Measurements from ENCODE around the gene ATPAF1.
"Not testable (repeated sequence)": the region's sequence is repeated elsewhere in the genome, so short reads cannot be mapped to it uniquely, and the experiment has no call there.

The ATPAF1 gene

DNA sequence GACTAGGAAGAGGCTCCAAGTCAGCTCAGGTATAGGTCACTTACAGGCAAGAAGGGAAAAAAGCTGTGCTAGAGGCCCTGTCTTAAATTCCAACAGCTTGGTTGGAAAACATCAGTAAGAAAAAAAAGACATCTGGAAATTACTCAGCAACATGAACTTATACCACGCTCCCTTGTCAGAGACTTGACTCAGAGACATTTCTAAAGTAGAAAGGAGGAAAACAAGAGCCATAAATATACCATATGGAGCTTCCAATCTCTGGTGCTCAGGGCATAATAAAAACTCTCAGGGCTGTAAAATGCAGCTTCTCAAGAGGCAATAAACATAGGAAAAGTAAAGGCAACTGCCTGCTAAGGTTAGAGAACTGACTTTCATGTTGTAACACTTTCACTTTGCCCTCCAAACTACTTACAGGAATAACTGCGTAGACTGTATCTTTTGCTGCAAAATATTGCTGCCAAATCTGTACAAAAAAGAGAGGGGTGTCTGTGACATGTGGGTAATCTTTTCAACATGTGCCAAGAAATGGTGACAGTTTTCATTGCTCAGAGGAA, 14.7 kb downstream of the ATPAF1 start:
- Histone ChIP-seq H3K27me3 (no peaks in the 10 kb centered on the region), H3K9me3 (no peaks in the 10 kb centered on the region), H3K4me1 (no peaks in the 10 kb centered on the region), H3K4me3 (ENCODE audit: low read depth, low read length) (no peak overlapping the region), H3K36me3 (no peaks in the 10 kb centered on the region)
- no peak for DNase-seq
- TF ChIP-seq, protein P1, sequence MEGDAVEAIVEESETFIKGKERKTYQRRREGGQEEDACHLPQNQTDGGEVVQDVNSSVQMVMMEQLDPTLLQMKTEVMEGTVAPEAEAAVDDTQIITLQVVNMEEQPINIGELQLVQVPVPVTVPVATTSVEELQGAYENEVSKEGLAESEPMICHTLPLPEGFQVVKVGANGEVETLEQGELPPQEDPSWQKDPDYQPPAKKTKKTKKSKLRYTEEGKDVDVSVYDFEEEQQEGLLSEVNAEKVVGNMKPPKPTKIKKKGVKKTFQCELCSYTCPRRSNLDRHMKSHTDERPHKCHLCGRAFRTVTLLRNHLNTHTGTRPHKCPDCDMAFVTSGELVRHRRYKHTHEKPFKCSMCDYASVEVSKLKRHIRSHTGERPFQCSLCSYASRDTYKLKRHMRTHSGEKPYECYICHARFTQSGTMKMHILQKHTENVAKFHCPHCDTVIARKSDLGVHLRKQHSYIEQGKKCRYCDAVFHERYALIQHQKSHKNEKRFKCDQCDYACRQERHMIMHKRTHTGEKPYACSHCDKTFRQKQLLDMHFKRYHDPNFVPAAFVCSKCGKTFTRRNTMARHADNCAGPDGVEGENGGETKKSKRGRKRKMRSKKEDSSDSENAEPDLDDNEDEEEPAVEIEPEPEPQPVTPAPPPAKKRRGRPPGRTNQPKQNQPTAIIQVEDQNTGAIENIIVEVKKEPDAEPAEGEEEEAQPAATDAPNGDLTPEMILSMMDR (IDR thresholded peaks at IDR 0.05; ENCODE audit: low read depth, low read length): no peak

DNA sequence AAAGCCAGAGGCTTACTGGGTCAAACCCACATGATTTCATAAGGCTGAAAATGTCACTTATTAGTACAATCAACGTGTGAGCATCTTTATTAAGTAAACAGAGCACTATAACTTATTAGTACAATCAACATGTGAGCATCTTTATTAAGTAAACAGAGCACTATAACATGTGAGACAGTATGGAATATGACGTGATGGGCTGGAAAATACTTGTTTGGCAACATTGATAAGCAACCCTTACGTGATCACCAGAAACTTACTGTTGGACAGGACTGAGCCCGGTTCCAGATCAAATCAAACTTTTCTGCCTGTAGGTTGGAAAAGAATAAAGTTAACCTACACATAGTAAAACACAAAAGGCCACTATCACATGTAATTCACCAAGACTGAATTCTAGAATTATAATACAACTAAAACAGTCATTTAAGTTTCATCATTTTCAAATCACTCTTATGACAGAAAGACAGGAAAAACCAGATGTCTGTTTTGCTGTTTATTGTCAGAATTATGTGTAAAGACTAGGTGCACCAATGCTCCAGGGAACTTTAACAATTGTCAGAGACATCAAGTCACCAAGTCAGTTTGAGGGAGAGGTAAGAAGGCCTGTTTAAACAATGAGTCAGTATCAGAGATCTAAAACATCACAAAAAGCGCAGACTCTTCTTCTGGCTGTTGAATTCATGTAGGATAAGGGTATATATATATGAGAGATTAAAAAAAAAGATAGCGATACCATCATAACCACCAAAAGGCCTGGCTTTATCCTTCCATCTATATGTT, 15.7 kb downstream of the ATPAF1 start:
- H3K36me3 ChIP-seq: no peaks in the 10 kb centered on the region
- H3K4me1 ChIP-seq: no peaks in the 10 kb centered on the region
- DNase-seq: no peak
- no peaks in the 10 kb centered on the region for H3K9me3 ChIP-seq
- no peak overlapping the region for H3K4me3 ChIP-seq (ENCODE audit: low read depth, low read length)
- H3K27me3 ChIP-seq: no peaks in the 10 kb centered on the region
- TF ChIP-seq, protein P1 (IDR thresholded peaks at IDR 0.05; ENCODE audit: low read depth, low read length): no peak

DNA sequence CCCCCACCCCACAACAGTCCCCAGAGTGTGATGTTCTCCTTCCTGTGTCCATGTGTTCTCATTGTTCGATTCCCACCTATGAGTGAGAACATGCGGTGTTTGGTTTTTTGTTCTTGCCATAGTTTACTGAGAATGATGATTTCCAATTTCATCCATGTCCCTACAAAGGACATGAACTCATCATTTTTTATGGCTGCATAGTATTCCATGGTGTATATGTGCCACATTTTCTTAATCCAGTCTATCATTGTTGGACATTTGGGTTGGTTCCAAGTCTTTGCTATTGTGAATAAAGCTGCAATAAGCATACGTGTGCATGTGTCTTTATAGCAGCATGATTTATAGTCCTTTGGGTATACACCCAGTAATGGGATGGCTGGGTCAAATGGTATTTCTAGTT, 17.0 kb downstream of the ATPAF1 start:
- H3K36me3 ChIP-seq, H3K9me3 ChIP-seq, DNase-seq: not testable (repeated sequence)

DNA sequence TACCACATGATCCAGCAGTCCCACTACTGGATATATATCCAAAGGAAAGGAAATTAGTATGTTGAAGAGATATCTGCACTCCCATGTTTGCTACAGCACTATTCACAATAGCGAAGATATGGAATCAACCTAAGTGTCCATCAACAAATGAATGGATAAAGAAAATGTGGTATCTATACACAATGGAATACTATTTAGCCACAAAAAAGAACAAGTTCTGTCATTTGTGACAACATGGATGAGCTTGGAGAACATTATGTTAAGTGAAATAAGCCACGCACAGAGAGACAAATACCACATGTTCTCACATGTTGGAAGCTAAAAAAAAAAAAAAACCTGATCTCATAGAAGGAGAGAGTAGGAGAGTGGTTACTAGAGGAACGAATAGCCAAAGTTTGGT, 17.7 kb downstream of the ATPAF1 start:
- TF ChIP-seq, protein P1 (IDR thresholded peaks at IDR 0.05; ENCODE audit: low read depth, low read length): no peak
- Histone ChIP-seq H3K36me3 (no peaks in the 10 kb centered on the region), H3K4me3 (ENCODE audit: low read depth, low read length) (no peak overlapping the region), H3K27me3 (no peaks in the 10 kb centered on the region), H3K4me1 (no peaks in the 10 kb centered on the region), H3K9me3 (no peaks in the 10 kb centered on the region)
- no peak for DNase-seq

More for the DNA sequence above, 17.0 kb downstream of the ATPAF1 start:
- H3K4me3 ChIP-seq (ENCODE audit: low read depth, low read length); H3K27me3 ChIP-seq; H3K4me1 ChIP-seq: not testable (repeated sequence)

DNA sequence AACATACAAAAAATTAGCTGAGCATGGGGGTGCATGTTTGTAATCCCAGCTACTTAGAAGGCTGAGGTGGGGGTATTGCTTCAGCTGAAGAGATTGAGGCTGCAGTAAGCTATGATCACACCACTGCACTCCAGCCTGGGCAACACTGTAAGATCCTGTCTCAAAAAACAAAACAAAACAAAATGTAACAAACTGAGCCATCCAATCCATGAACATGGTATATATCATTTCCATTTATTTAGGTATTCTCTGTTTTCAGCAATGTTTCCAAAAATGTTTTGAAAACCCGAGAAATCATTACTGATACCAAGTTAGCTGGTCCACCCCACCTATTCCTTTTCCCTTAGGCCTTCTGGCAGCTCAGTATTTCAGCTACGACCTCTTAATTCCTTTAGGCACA, 18.4 kb downstream of the ATPAF1 start:
- H3K9me3 ChIP-seq: no peaks in the 10 kb centered on the region
- no peaks in the 10 kb centered on the region for H3K4me1 ChIP-seq
- TF ChIP-seq, protein P1 (IDR thresholded peaks at IDR 0.05; ENCODE audit: low read depth, low read length): no peak
- H3K36me3 ChIP-seq: no peaks in the 10 kb centered on the region
- DNase-seq: no peak
- H3K4me3 ChIP-seq (ENCODE audit: low read depth, low read length): no peak overlapping the region
- H3K27me3 ChIP-seq: no peaks in the 10 kb centered on the region

DNA sequence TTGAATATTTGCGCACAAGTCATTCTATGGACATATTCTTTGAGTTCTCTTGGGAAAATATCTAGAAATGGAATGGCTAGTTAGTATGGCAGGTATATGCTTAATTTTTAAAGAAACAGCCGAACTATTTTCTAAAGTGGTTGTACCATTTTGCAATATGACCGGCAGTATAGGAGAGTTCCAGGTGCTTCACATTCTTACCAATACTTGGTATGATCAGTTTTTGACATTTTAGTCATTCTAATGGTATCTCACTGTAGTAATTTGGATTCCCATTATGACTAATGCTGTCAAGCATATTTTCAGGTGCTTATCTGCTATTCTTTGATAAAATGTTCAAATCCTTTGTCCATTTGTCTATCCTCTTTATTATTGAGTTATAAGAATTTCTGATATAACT, 20.6 kb downstream of the ATPAF1 start:
- TF ChIP-seq, protein P1 (IDR thresholded peaks at IDR 0.05; ENCODE audit: low read depth, low read length): no peak
- no peaks in the 10 kb centered on the region for H3K9me3 ChIP-seq
- no peaks in the 10 kb centered on the region for H3K4me1 ChIP-seq
- no peak overlapping the region for H3K4me3 ChIP-seq (ENCODE audit: low read depth, low read length)
- no peaks in the 10 kb centered on the region for H3K36me3 ChIP-seq
- no peaks in the 10 kb centered on the region for H3K27me3 ChIP-seq
- no peak for DNase-seq
